HG02571 (cell line): ENCODE data around the gene OPRPN.

Experiments used
- ATAC-seq: cut with Tn5 transposase; IDR thresholded peaks from one replicate; pipeline ENCODE4 v1.9.1; 2021; ENCODE audit warnings: mild to moderate bottlenecking, moderate library complexity; ENCODE audit not compliant: unreplicated experiment

OPRPN gene, protein sequence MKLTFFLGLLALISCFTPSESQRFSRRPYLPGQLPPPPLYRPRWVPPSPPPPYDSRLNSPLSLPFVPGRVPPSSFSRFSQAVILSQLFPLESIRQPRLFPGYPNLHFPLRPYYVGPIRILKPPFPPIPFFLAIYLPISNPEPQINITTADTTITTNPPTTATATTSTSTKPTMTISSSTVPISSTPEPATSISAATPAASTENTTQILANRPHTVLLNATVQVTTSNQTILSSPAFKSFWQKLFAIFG

DNA sequence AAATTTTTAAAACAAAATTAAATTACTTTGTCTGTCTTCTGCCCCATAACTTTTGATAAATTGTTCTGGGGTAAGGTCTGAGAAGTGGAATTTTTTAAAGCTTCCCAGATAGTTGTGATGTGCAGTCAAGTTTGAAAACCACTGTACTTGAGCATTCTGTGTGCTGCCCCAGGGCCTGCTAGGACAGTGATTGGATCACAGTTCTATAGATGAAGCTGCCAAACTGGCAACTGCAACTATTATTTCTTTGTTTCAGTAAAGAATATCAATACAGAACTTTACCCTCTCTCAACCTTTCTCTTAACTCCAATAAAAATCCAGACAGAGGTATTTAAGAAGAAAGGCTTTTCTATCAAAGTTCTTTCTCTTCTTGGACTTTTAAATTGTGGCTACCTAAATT lies at the start of gene OPRPN:
Gene OPRPN (plus strand): TSS at position 361 of the 400 bp plus-strand sequence. CDS start 1,346 bp downstream, outside the sequence.
- no peak for ATAC-seq

DNA sequence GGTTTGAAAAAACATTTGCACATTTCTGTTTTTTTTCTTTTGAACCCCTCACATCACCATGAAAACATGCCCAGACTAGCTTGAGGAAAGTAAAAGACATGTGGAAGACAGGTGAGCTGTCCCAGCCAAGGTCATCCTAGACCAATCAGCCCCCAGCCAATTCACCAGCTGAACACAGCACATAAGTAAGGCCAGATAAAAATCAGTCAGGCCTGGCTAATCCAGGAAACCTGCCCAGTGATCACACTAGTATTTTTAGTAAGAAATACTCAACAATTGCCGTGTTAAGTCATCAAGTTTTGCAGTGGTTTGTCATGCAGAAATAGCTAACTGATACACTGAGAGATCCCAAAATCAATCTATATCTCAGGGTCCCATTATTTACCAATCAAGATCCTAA lies 41.6 kb upstream of the OPRPN start:
- ATAC-seq: no peak

DNA sequence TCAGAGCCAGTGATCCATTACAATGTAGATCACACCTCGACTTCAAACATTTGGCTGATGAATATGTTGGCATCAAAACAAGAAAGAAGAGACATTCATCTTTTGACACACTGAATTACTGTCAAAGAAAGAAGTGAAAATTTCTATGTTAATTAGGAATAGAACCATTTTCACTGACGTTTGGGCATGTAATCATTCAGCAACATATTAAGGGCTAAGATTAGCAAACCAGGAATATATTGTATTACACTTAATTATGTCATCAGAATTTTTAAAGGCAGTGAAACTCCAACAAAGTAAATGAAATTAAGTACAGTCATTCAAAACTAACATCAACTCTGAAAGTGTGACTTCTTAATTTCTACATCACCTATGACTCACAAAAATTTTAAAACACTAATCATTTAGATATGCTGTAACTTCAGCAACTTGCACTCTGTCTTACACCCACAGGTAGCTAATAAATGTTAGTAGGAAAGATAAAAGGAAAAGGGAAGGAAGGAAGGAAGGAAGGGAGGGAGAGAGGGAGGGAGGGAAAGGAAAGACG lies 38.6 kb upstream of the OPRPN start:
- no peak for ATAC-seq

DNA sequence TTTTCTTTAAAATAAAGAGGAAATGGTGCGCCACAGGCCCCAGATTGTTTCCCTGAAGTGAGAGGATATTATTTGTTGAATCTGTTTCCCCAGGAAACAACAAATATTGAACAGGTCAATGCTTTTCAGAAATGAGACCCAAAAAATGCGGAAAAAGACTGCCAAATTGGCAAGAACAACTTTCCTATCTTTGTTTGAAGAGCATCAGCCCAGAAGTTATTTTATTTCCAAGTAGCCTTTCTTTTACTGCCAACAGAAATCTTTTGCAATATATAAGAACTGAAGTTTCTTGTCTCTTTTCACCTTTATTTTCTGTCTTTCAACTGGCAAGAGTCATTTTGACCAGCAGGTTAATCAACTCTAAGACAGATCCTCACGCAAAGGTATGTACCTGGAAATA lies 37.3 kb upstream of the OPRPN start, which contains the start of gene SMR3A:
Gene SMR3A (plus strand): TSS at position 301 of the 400 bp plus-strand sequence. CDS start 1,356 bp downstream, outside the sequence.
- ATAC-seq: no peak

DNA sequence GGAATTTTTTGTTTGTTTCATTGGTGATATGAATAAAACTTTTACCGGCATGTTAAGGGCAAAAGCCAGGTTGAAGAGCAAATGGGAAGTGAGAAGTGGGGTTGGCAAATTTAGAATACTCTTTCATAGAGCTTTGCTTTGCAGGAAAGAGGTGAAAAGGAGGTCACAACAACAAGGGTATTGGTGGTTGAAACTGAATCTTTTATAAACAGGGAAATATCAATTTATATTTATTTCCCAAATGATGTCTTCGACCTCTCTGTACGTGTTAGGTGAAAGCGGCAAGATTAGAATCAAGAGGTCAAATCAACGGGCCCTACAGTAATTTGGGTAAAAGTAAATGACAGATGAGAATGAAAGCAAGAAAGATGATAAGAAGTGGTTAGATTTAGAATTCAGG lies 33.7 kb upstream of the OPRPN start:
- no peak for ATAC-seq

DNA sequence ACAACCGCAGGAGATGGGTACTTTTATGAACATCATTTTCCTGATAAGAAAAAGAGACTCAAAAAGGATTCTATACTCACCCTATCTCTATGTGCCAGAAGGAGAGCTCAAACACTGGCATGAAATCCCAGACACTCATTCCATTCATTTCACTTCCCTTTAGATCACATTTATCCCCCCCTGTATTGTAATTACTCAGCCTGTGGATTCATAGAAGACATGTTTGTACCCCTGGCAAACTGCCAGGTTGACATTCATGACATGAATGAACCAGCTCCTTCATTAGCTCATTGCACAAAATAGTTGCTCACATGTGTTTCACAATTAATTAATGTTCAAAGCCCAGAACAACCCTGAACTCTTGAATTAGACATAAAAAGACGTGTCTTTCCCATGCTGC lies 32.3 kb upstream of the OPRPN start:
- no peak for ATAC-seq

DNA sequence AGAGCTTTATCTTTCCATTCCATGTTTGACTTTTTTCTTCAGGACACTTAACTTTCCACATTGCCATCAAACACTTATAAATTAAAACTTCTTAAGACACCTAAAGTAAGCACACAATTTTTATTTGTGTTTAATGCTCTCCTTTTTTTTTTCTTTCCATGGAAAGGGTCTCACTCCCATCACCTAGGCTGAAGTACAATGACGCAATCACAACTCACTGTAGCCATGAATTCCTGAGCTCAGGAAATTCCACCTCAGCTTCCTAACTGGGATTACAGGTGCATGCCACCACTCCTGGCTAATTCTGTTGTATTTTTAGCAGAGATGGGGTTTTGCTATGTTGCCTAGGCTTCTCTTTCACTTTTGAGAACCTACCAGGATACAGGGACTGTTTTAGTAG lies 29.9 kb upstream of the OPRPN start:
- no peak for ATAC-seq

DNA sequence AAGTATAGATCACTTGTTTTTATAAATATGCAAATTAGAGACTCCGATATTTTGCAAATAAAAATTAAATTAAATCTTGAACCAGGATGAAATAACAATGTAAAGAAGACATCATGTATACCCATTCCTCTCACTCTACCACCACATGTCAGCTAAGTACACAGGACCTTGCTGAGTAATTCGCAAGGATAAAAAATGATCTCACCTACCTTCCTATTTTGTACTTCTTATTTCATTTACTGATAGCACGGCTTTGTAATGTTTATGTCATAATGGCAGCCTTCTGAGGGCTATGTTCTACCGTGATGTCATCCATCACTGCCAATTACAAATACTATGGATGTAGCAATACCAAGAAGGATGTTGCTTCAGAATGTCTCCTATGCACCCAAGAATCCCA lies 25.8 kb upstream of the OPRPN start:
- ATAC-seq: no peak

DNA sequence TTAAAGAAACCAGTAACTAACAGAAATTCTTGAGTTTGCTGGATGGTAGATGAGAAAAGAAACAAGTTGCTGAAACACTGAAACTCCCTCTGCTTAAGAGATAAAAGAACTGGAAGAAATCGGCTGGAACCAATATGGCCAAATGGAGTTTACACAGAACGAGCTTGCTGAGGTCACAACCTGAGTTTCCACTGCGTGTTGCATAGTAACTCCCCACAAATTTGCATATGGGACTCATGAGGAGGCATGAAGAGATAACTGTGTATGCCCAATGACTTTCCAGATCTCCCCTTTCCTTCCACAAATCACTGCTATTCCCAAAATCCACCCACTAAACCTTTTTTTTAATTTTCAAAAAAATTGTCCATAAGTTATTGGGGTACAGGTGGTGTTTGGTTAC lies 25.0 kb upstream of the OPRPN start:
- no peak for ATAC-seq

DNA sequence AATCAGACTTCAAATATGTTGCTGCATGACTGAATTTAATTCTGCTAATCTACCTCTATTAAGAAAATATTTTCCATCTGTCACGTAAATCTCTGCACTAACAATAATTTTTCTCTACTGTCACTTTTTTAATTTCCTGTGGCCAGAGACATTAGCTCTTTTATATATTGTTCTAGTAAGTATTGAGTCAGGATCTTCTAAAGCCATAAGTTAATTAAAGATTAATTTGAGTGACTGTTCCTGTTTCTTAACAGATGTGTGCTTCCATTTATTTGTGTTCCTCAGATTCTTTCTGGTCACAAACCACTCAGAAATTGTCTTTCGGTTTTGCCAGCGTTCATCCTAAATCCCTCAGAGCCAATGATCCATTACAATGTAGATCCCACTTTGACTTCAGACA lies 17.2 kb upstream of the OPRPN start:
- ATAC-seq: no peak

DNA sequence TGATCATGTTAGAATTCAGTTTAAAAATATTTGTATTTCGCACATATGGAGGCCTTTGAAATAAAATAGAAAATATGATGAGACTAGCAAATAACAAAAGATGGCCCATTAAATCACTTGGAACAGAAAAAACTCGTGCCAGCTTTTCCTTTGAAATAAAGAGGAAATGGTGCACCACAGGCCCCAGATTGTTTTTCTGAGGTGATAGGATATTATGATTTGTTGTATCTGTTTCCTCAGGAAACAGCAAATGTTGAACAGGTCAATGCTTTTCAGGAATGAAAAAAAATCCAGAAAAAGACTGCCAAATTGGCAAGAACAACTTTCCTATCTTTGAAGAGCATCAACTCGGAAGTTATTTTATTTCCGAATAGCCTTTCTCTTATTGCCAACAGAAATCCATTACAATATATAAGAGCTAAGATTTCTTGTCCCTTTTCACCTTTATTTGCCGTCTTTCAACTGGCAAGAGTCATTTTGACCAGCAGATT lies 15.0 kb upstream of the OPRPN start, which contains the start of gene SMR3B:
Gene SMR3B (plus strand): TSS at position 441 of the 491 bp plus-strand sequence. CDS start 1,380 bp downstream, outside the sequence.
- ATAC-seq: no peak

DNA sequence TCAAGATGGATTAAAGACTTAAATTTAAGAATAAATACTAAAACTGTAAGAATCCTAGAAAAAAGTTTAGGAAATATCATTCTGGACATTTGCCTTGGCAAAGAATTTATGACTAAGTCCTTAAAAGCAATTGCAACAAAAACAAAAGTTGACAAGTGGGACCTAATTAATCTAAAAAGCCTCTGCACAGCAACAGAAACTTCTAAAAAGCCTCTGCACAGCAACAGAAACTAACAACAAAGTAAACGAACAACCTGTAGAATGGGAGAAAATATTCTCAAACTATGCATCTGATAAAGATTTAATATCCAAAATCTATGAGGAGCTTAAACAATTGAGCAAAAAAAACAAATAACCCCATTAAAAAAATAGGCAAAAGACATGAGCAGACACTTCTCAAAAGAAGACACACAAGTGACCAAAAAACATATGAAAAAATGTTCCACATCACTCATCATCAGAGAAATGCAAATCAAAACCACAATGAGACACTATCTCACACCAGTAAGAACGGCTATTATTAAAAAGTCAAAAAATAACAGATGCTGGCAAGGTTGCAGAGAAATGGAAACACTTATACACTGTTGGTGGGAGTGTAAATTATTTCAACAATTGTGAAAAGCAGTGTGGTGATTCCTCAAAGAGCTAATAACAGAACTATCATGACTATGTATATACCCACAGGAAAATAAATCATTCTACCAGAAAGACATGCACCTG lies 5.5 kb upstream of the OPRPN start:
- peak; percentile 60 for ATAC-seq

DNA sequence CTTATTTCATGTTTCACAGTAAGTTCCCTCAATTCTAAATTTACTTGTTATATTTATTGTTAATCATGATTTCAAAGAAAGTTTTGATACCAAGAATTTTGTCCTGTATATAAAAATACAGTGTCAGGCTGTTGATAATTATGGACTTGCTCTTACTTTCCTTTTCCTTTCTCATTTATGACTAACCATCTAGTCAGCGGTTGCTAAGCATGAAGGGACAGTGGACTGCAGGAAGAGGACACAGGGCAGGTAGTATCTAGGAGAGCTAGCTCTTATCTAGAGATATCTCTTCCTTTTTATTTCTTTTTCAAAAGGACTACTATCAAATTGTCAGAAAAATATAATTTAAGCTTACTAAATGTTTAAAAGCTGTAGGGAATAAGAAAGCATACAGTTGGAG lies 1.6 kb downstream of the OPRPN start:
- peak; percentile 46 for ATAC-seq

DNA sequence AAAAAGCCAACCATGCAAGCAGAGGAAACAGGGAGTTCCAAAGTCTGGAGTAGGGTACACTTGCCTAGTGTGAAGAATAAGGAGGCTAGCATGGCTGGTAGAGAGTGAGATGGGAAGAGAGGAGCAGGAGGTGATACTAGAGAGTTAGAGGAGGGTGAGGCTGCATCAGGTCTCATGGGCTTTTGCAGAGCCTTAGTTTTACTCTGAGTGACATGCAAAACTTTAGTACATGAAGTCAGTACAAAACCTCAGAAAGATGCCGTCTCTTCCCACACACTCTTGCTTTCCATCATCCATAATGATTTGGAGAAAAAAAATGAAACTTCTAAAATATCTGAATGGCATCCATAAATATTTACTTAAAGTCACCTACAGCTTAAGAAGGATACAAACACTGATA lies 5.0 kb downstream of the OPRPN start:
- ATAC-seq: peak; percentile 51

DNA sequence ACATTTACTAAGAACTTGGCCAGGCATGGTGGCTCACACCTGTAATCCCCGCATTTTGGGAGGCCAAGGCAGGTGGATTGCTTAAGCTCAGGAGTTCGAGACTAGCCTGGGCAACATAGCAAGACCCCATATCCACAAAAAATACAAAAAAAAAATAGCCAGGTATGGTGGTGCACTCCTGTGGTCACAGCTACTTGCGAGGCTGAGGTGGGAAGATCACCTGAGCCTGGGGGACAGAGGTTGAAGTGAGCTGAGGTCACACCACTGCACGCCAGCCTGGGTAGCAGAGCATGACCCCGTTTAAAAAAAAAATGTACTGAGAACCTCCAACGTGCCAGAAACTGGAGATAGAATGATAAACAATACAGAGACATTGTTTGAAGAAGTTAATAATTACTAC lies 8.0 kb downstream of the OPRPN start:
- no peak for ATAC-seq

DNA sequence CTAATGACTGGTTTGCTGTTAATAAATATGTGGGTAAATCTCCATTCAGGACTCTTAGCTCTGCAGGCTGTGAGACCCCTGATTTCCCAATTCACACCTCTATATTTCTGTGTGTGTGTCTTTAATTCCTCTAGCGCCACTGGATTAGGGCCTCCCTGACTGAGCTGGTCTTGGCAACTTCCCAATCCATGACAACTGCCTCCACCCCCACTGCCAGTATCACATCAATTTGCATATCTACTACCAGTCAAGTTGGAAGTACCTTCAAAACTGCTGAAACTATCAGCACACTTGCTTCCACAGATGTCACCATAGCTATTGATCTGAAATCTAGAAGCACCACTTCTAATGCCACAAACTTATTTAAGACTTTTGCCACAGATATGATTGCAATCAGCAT lies 27.6 kb downstream of the OPRPN start:
- no peak for ATAC-seq

DNA sequence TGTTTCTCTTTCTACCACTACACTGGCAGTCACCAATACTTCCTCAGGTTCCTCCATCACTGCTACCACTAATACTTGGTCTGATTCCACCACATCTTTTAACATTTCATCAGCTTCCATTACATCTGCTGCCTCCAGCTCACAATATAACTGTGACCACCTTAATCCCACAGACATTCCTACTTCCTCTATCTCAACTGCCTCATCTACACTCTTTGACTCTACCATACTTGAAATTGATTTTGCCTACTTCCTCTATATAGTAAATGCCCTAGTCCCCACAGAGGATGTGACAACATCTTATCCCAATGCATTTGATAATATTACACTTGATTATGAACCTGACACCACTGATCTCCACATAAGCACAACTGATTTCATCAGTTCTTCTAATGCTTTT lies 29.0 kb downstream of the OPRPN start:
- ATAC-seq: no peak

DNA sequence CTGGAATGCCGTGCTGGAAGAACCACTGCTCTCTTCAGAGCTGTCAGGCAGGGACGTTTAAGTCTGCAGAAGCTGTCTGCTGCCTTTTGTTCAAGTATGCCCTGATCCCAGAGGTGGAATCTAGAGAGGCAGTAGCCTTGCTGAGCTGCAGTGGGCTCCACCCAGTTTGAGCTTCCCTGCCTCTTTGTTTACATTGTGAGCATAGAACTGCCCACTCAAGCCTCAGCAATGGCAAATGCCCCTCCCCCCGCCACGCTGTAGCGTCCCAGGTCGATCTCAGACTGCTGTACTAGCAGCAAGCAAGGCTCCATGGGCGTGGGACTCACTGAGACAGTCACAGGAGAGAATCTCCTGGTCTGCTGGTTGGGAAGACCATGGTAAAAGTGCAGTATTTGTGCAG lies 39.5 kb downstream of the OPRPN start:
- no peak for ATAC-seq

DNA sequence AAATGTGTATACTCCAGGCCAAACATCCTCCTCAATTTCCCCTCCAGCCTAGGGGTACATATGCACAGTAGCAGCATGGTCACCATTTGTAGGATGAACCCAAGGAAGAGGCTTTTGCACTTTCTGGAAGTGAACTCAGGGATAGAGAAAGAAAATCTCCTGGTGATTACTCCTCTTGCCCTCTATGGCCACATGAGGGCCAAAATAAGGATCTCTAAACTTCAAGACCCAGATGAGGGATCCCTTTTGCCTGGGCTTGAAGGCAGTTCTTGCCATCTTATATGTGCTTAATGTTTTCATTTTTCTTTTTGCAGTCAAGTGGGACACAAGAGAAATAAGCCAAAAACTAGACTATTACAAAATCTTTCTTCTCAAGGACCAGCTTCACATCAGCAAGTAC lies 44.7 kb downstream of the OPRPN start:
- ATAC-seq: no peak

DNA sequence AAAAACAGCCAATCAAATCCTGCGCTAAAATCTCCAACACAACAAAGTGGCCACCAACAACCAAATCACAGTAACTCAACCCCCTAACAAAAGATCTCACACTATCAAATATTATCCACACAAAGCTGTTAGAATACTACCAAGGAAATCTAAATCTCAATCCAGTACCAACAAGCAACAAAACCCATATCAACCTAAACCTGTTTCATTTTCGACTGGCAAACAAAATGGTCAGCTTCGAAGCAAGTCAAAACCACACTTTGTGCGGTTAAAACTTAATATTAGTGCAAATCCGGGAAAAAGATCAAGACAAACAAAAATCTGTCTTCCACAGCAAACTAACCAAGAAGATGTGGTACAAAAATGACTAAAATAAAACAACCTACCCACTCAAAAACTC lies 45.6 kb downstream of the OPRPN start:
- no peak for ATAC-seq

DNA sequence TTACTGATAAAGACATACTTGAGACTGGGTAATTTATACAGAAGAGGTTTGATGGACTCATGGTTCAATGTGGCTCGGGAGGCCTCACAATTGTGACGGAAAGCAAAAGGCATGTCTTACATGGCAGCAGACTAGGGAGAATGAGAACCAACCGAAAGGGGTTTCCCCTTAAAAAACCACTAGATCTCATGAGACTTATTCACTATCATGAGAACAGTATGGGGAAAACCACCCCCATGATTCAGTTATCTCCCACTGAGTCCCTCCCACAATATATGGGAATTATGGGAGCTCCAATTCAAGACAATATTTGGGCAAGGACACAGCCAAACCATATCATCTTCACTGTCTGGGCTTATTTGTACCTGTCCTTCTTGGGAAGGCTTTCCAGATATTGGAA lies 51.5 kb downstream of the OPRPN start:
- ATAC-seq: no peak

DNA sequence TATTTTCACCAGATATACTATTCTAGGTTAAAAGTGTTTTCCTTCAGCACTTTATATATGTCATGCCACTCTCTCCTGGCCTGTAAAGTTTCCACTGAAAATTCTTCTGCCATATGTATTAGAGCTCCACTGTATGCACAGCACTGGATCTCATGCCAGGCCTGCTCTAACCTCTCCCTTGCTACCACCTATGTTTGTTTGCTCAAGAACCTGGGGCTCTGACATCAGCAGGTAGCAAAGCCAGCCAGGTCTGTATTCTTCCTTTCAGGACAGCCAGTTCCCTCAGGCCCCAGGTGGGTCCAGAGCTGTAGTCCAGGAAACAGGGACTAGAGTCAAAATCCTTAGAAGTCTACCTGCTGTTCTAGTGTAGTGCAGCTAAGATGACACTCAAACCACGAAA lies 55.2 kb downstream of the OPRPN start:
- ATAC-seq: no peak
